VCaP (cell line): ENCODE measurements around the gene TRHDE.

Experiments used
- H3K27ac ChIP-seq: fragments of 450-650 bp; 2 replicates; pipeline ENCODE4 v1.5.1; 2017
- CTCF ChIP-seq: fragments of 450-650 bp; conservative IDR thresholded peaks from 2 replicates; pipeline ENCODE4 v1.5.1; 2017; ENCODE audit warnings: mild to moderate bottlenecking, moderate library complexity

Gene TRHDE

GRCh38 chr12:72272091-72272661 is at the start of gene TRHDE:
Gene TRHDE, plus strand, starts transcription at chr12:72272370. Its CDS starts 274 bp downstream, at chr12:72272644.
- H3K27ac ChIP-seq = peak within 1 kb of the TSS; percentile 70
- no peak for TF ChIP-seq CTCF

- no peak for TF ChIP-seq CTCF
- H3K27ac ChIP-seq = no peak overlapping the region
Observed at GRCh38 chr12:72226510-72226909, 45.7 kb upstream of the TRHDE start.

GRCh38 chr12:72228424-72228823 is 43.7 kb upstream of the TRHDE start:
- no peak for TF ChIP-seq CTCF
- H3K27ac ChIP-seq = no peak overlapping the region

GRCh38 chr12:72230589-72230988 is 41.6 kb upstream of the TRHDE start:
- TF ChIP-seq CTCF = no peak

GRCh38 chr12:72234886-72235285 is 37.3 kb upstream of the TRHDE start:
- H3K27ac ChIP-seq = no peak overlapping the region
- TF ChIP-seq CTCF = no peak

More at GRCh38 chr12:72230589-72230988, 41.6 kb upstream of the TRHDE start:
- H3K27ac ChIP-seq = no peak overlapping the region

- no peak overlapping the region for H3K27ac ChIP-seq
- TF ChIP-seq CTCF = no peak
Observed at GRCh38 chr12:72236071-72236705, 36.0 kb upstream of the TRHDE start.

GRCh38 chr12:72241552-72241951 is 30.6 kb upstream of the TRHDE start:
- no peak overlapping the region for H3K27ac ChIP-seq
- TF ChIP-seq CTCF = no peak
